ENCODE measurements around the gene SLC38A2.

- TF ChIP-seq POLR2A (IDR thresholded peaks at IDR 0.05; ENCODE audit: low read depth, low read length) (no peak), TAF1 (IDR thresholded peaks at IDR 0.05; ENCODE audit: borderline replicate concordance, low read depth, low read length) (no peak), POLR2AphosphoS5 (IDR thresholded peaks at IDR 0.05; ENCODE audit: low read depth, low read length) (no peak)
Measured at GRCh38 chr12:46388427-46389021, 16.0 kb upstream of the SLC38A2 start.
